DND-41 (cell line): Measurements from ENCODE around the gene KDM3A.
"Not testable (repeated sequence)": the region's sequence is repeated elsewhere in the genome, so short reads cannot be mapped to it uniquely, and the experiment has no call there.

Experiments used
- ATAC-seq: fragments of 200-7000 bp; cut with Tn5 transposase; 3 replicates; pipeline ENCODE4 v1.9.1; 2021; ENCODE audit warnings: low read depth; ENCODE audit not compliant: insufficient read depth
- DNase-seq: peaks from one replicate; pipeline ENCODE4 v3.0.0-alpha.2; 2020
- H2AFZ ChIP-seq: 2 replicates; pipeline ENCODE4 v1.6.0; 2012; ENCODE audit warnings: low read depth, low read length
- H3K27ac ChIP-seq: 2 replicates; pipeline ENCODE4 v1.5.1; 2012; ENCODE audit warnings: low read length, inconsistent platforms
- H3K27me3 ChIP-seq: fragments of 200-600 bp; sonication (generic); 2 replicates; pipeline ENCODE4 v1.6.0; 2012; ENCODE audit warnings: low read length, mild to moderate bottlenecking, inconsistent platforms; ENCODE audit not compliant: insufficient read depth, poor library complexity
- H3K36me3 ChIP-seq: 2 replicates; pipeline ENCODE4 v1.5.1; 2012; ENCODE audit warnings: low read length, inconsistent platforms; ENCODE audit not compliant: insufficient read depth
- H3K4me1 ChIP-seq: 2 replicates; pipeline ENCODE4 v1.5.1; 2012; ENCODE audit warnings: mild to moderate bottlenecking, low read length; ENCODE audit not compliant: insufficient read depth
- H3K4me2 ChIP-seq: 2 replicates; pipeline ENCODE4 v1.6.0; 2012; ENCODE audit warnings: mild to moderate bottlenecking, moderate library complexity, low read length, inconsistent platforms; ENCODE audit not compliant: insufficient read depth
- H3K4me3 ChIP-seq, 2 experiments: fragments of 200-600 bp in 1 of 2; shearing (Covaris generic) in 1 of 2; 2 replicates each; pipeline ENCODE4 v1.5.1; 2012 to 2016; ENCODE audit warnings: inconsistent platforms in 2 of 2, low read length in 2 of 2, mild to moderate bottlenecking in 2 of 2, low read depth in 1 of 2, moderate library complexity in 1 of 2
- H3K79me2 ChIP-seq: 2 replicates; pipeline ENCODE4 v1.6.0; 2012; ENCODE audit warnings: low read length, inconsistent platforms; ENCODE audit not compliant: insufficient read depth
- H3K9ac ChIP-seq: 2 replicates; pipeline ENCODE4 v1.6.0; 2012; ENCODE audit warnings: low read depth, mild to moderate bottlenecking, inconsistent platforms, low read length, moderate library complexity
- H3K9me3 ChIP-seq: 2 replicates; pipeline ENCODE4 v1.5.1; 2012; ENCODE audit warnings: low read length, moderate library complexity, mild to moderate bottlenecking, inconsistent platforms; ENCODE audit not compliant: insufficient read depth, severe bottlenecking
- H4K20me1 ChIP-seq: 2 replicates; pipeline ENCODE4 v1.6.0; 2012; ENCODE audit warnings: low read length; ENCODE audit not compliant: insufficient read depth
- CTCF ChIP-seq: IDR thresholded peaks from 2 replicates; pipeline ENCODE4 v1.5.1; 2012; ENCODE audit warnings: borderline replicate concordance, low read length, moderate library complexity, mild to moderate bottlenecking; ENCODE audit not compliant: poor library complexity, severe bottlenecking; ENCODE audit errors: extremely low read depth
- EZH2 ChIP-seq: IDR thresholded peaks from 3 replicates; pipeline ENCODE4 v1.6.1; 2012; ENCODE audit warnings: borderline replicate concordance, low read depth, mild to moderate bottlenecking, moderate library complexity, low read length, inconsistent platforms; ENCODE audit not compliant: severe bottlenecking

KDM3A gene

GRCh38 chr2:86490245-86490644, 49.1 kb downstream of the KDM3A start:
- no peak overlapping the region for H3K27ac ChIP-seq
- no peak overlapping the region for H3K9ac ChIP-seq
- no peaks in the 10 kb centered on the region for H3K9me3 ChIP-seq
- no peaks in the 10 kb centered on the region for H4K20me1 ChIP-seq
- H3K36me3 ChIP-seq, result peaks cover 100% of the 10 kb centered on the region
- no peak for DNase-seq
- H3K27me3 ChIP-seq, result no peaks in the 10 kb centered on the region
- peaks cover 11% of the 10 kb centered on the region; the same call in 1 of the 2 replicates for H3K79me2 ChIP-seq
- no peak for ATAC-seq
- H3K4me2 ChIP-seq, result no peak overlapping the region
- no peak overlapping the region for H2AFZ ChIP-seq
- TF ChIP-seq CTCF (no peak), EZH2 (no peak)
- H3K4me1 ChIP-seq, result no peaks in the 10 kb centered on the region
- no peak overlapping the region for H3K4me3 ChIP-seq

GRCh38 chr2:86491088-86491487, 49.9 kb downstream of the KDM3A start:
- H3K4me3 ChIP-seq, result no peak overlapping the region
- no peak overlapping the region for H3K9ac ChIP-seq
- no peak overlapping the region for H2AFZ ChIP-seq
- no peak overlapping the region for H3K4me2 ChIP-seq
- H3K79me2 ChIP-seq, result peaks cover 11% of the 10 kb centered on the region; the same call in 1 of the 2 replicates
- peaks cover 100% of the 10 kb centered on the region for H3K36me3 ChIP-seq
- ATAC-seq, result no peak
- no peaks in the 10 kb centered on the region for H4K20me1 ChIP-seq
- no peak overlapping the region for H3K27ac ChIP-seq
- H3K27me3 ChIP-seq, result no peaks in the 10 kb centered on the region
- no peaks in the 10 kb centered on the region for H3K9me3 ChIP-seq
- TF ChIP-seq CTCF (no peak), EZH2 (no peak)
- H3K4me1 ChIP-seq, result no peaks in the 10 kb centered on the region
- no peak for DNase-seq

GRCh38 chr2:86492048-86492453, 50.9 kb downstream of the KDM3A start:
- Histone ChIP-seq H3K79me2 (peaks cover 11% of the 10 kb centered on the region; the same call in 1 of the 2 replicates), H3K4me2 (no peak overlapping the region), H3K4me3 (no peak overlapping the region), H3K27ac (no peak overlapping the region), H3K27me3 (no peaks in the 10 kb centered on the region), H3K9ac (no peak overlapping the region), H3K9me3 (no peaks in the 10 kb centered on the region), H4K20me1 (no peaks in the 10 kb centered on the region), H3K36me3 (peaks cover 100% of the 10 kb centered on the region), H3K4me1 (no peaks in the 10 kb centered on the region), H2AFZ (no peak overlapping the region)
- no peak for DNase-seq
- ATAC-seq, result no peak
- TF ChIP-seq CTCF (no peak), EZH2 (no peak)

GRCh38 chr2:86496391-86496790, 55.2 kb downstream of the KDM3A start:
- H3K4me1 ChIP-seq, H3K27me3 ChIP-seq, H3K4me3 ChIP-seq, H3K27ac ChIP-seq, H3K4me2 ChIP-seq, H4K20me1 ChIP-seq, H2AFZ ChIP-seq, H3K9ac ChIP-seq: not testable (repeated sequence)
- H3K79me2 ChIP-seq, result 0 out of 2 replicates have a peak, but pooled peaks cover 11% of the 10 kb centered on the region
- peak; percentile 55; the same call in 1 of the 3 replicates for ATAC-seq
- H3K36me3 ChIP-seq, result peaks cover 99% of the 10 kb centered on the region
- peak; percentile 11 for DNase-seq
- H3K9me3 ChIP-seq, result peaks cover 25% of the 10 kb centered on the region
